LoVo (cell line): Measurements from ENCODE around the gene ESRP2.

Experiments used
- DNase-seq: peaks from one replicate; pipeline ENCODE4 v3.0.0-alpha.2; 2016; ENCODE audit warnings: low spot score

ESRP2 gene

DNA sequence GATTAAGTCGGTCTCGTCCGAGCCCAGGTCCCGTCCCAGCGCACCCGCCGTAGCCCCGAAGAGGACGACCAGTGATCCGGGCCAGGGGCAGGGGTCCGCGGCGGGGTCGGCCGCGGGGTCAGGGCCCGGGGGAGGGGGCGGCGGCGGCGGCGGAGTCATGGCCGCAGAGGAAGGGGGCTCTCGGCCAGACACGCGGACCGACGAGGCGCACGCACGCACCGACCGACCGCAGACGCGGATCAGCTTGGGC is at the start of gene ESRP2:
Gene ESRP2, minus strand, starts transcription at position 241 of the 250 bp plus-strand sequence. Its CDS starts 82 bp downstream, at position 159.
- DNase-seq: no peak

- no peak for DNase-seq
Observed at GRCh38 chr16:68285683-68286082, 49.8 kb upstream of the ESRP2 start.

DNA sequence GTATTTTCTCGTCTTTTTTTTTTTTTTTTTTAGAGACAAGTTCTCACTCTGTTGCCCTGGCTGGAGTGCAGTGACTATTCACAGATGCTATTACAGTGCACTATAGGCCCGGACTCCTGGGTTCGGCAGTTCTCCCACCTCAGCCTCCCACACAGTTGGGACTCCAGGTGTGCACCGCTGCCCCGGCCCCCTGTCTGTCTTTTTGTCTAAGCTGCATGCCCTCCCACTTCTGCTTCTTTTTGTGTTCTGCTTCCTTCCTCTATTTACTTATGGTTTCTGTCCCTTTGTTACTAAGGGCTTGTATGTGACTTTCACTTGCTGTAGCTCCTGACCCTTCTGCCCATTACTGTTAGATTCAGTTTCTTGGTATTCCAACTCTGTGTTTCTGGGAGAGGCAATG is 48.9 kb upstream of the ESRP2 start:
- DNase-seq: no peak

GRCh38 chr16:68283801-68284598 is 48.1 kb upstream of the ESRP2 start:
- DNase-seq: no peak

DNA sequence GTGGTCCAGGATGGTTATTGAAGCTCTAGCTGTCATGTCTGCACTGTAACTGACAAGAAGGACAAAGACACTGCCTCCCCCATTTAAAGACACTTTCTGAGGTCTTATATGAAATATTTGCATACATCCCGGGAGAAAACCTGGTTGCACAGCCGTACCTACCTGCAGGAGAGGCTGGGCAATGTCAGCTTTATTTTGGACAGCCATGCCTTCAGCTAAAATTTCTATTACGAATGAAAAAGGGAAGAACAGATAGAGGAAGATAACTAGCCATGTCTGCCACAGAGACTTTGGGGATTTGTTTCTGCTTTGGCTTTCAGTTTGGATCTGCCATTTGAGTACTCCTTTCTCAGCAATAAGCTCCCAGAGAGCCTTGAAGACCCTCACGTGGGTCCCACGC is 47.4 kb upstream of the ESRP2 start:
- no peak for DNase-seq

DNA sequence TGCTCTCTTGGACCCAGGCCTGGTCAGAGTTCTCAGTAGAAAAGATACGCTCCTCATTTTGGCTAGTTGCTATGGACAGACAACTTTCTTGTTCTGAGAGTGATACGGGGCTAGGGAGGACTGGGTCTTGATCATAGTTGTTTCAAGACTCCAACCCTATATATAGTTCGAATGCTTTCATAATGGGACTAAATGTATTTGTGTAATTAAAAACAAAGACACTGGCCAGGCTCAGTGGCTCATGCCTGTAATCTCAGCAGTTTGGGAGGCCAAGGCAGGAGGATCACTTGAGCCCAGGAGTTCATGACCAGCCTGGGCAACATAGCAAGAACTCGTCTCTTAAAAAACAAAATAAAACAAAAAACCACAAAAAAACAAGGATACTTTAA is 46.1 kb upstream of the ESRP2 start:
- DNase-seq: no peak

DNA sequence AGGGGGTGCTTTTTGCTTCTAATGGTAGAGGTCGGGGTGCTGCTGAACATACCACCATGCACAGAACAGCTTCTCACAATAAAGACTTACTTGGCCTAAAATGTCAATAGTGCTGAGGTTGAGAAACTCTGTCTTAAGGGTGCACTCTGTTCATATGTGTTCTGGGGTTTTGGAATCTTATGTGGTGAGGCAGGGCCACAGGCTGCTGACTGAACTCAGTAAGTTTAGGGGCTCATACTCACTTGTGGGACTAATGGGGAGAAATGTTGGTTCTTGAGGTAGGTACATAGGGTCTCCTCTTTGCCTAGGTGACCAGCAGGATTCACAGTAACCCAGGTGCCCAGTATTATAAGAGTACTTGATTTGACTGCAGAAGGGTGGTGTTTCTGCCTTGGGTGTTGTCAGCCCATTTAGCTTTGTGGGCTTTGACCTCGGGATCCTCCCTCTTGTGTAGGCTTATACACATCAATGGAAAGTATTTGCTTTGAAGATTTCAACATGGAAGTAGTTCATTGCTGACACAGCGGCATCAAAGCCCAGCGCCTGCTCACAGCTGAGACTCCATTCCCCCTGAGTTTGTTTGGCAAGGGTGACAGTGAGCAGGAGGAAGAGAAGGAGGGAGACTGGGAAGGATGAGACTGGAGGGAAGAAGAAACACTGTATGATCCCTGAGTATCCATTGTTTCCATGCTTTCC is 45.6 kb upstream of the ESRP2 start:
- no peak for DNase-seq

- no peak for DNase-seq
Observed at GRCh38 chr16:68279726-68280558, 44.0 kb upstream of the ESRP2 start.

DNA sequence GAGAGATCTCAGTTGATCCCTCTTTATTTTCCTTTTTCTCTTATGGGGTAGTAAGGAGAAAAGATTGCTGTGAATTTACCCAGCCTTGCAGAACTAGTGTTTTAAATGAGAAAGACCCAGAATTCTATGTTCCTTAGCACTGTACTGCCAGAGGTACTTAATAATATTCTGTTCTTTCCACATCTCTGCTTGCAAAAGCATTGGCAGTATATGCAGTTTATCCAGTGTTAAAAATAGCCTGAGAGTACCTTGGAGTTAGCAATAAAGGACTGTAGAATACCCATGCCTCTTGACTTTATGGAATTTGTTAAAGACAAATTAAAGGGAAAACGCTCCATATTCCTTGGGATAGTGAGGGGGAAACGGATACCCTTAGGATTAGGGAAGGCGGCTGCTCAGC is 40.3 kb upstream of the ESRP2 start:
- no peak for DNase-seq

GRCh38 chr16:68275611-68276191 is 39.8 kb upstream of the ESRP2 start:
- no peak for DNase-seq

GRCh38 chr16:68274441-68274840 is 38.5 kb upstream of the ESRP2 start:
- DNase-seq: no peak

DNA sequence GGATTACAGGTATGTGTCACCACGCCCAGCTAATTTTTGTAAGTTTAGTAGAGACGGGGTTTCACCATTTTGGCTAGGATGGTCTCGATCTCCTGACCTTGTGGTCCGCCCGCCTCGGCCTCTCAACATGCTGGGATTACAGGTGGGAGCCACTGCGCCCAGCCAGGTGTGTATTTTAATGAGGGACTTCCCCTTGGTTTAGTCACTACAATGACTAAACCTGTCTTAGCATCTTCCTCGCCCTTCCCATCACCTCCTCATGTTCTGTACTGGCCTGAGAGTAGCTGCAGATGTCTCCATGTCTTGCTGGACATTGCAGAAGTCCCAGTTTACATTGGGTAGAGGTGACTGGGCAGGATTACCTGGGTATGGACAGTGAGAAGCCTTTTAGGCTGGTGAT is 38.0 kb upstream of the ESRP2 start:
- DNase-seq: no peak

GRCh38 chr16:68273459-68273858 is 37.5 kb upstream of the ESRP2 start:
- no peak for DNase-seq

DNA sequence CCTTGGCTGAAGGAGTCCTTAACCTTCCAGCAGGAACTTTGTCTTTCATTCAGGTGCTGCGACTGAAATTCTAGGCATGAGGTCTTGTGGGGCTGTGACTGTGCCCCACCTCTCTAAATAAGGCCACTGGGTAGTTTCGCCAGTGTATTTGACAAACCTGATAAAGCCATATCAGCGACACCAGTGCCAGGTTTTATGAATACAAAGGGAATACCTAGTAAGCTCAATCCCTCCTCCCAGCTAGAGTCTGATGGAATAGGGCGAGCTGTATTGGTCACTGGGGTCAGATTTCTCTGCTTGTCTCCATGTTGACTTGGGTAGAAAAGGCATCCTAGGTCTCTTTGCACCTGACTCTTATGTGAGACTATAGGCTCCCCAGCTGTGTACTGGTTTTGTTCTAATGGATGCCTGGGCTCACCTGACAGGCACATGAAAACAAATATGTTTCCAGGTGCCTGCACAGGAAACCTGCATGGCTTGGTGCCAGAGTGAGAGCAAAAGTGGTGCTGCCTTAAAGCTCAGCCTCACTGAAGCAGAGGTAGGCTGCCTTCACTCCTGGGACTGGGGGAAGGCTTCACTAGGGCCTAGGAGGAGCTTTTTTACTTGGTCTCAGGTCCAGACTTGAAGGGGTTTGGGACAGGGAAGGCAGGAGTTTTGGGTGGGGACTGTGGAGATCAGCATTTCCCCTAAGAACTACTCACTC is 36.7 kb upstream of the ESRP2 start:
- DNase-seq: no peak

- no peak for DNase-seq
Observed at GRCh38 chr16:68270353-68270752, 34.4 kb upstream of the ESRP2 start.

DNA sequence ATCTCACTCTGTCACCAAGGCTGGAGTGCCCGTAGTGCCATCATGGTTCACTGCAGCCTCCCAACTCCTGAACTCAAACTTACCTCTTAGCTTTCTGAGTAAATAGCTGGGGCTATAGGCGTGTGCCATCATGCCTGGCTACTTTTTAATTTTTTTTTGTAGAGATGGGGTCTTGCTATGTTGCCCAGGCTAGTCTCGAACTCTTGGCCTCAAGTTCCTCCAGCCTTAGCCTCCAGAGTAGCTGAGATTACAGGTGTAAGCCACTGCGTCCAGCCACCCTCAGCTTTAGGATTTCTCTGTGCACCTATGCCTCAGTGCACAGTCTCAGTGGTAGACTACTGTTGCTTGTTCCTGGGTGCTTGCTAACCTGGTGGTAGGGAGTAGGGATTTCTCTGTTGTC is 33.9 kb upstream of the ESRP2 start:
- DNase-seq: no peak

- no peak for DNase-seq
Observed at GRCh38 chr16:68267612-68268405, 31.9 kb upstream of the ESRP2 start.

DNA sequence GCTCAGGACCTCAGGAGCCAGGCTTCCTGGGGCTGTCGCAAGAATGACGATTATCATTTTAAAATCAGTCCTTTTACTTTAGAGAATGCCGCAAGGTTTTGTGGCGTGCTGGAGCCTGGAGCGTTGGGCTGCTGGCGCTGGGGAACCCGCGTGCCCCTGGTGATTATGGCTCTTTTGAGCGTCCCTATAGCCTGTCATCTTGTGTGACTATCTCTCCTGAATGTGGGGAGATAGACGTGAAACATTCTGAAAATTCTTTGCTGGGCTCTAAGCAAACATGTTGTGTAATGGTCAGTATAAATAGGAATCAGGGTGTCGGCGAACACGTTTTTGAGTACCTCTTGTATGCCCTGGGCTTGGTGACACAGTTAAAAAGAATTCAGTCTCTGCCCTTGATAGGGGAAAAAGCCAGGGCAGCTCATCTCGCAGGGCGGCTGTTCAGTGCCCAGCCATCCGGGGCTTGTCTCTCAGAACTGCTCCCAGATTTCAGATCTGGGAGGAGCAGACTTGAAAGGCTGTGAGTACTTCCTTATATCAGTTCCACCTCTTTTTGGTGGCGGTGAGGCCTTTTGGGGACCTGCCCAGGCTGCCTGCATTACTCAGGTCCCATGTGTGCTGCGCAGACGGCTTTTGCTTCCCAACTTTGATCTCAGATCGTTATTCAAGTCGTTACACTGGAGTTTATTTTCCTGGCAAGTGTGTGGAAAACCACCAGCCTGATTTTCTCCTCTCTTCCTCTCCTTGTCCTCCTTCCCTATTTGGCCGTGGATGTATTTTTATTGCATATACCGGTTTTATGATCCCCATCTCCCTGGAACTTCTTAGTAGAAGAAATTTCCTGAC is 29.4 kb upstream of the ESRP2 start:
- peak; percentile 87 for DNase-seq

GRCh38 chr16:68264128-68265077 is 28.5 kb upstream of the ESRP2 start, which contains the start of gene SLC7A6:
Gene SLC7A6 (plus strand): TSS chr16:68264526. CDS start chr16:68274727, 10,201 bp downstream.
- DNase-seq: peak; percentile 82
